H1 (cell line): ENCODE data around the gene RASSF5.

Experiments
- CREB1 ChIP-seq: IDR thresholded peaks from 2 replicates; pipeline ENCODE4 v1.6.1; 2012; ENCODE audit warnings: inconsistent platforms
- HDAC6 ChIP-seq: IDR thresholded peaks from one replicate; pipeline ENCODE4 v1.7.1; 2012; ENCODE audit warnings: low read depth, mild to moderate bottlenecking, inconsistent platforms, low read length, moderate library complexity
- RBBP5 ChIP-seq: IDR thresholded peaks from 2 replicates; pipeline ENCODE4 v1.7.1; 2012; ENCODE audit warnings: low read depth, mild to moderate bottlenecking, inconsistent platforms, low read length, moderate library complexity, borderline replicate concordance
- SP1 ChIP-seq: IDR thresholded peaks from 2 replicates; pipeline ENCODE4 v1.6.1; 2011; ENCODE audit warnings: low read depth, low read length
- TCF12 ChIP-seq: IDR thresholded peaks from 2 replicates; pipeline ENCODE4 v1.6.1; 2011; ENCODE audit warnings: low read depth, mild to moderate bottlenecking, low read length
- TF ChIP-seq, protein P1 (sequence below), 3 experiments: IDR thresholded peaks; 1 replicate in 2 of 3; 2 replicates in 1 of 3; pipeline versions ENCODE4 v1.5.1 to v1.6.1; 2011; ENCODE audit warnings: low read length in 3 of 3, mild to moderate bottlenecking in 3 of 3, inconsistent platforms in 2 of 3, low read depth in 1 of 3, moderate library complexity in 1 of 3; ENCODE audit not compliant: insufficient read depth in 1 of 3; ENCODE audit errors: control extremely low read depth in 1 of 3

GRCh38 chr1:206509612-206510257 is 2.4 kb downstream of the RASSF5 start:
- TF ChIP-seq RBBP5 (no peak), CREB1 (no peak), HDAC6 (no peak), TCF12 (no peak), SP1 (no peak)
- TF ChIP-seq, protein P1, sequence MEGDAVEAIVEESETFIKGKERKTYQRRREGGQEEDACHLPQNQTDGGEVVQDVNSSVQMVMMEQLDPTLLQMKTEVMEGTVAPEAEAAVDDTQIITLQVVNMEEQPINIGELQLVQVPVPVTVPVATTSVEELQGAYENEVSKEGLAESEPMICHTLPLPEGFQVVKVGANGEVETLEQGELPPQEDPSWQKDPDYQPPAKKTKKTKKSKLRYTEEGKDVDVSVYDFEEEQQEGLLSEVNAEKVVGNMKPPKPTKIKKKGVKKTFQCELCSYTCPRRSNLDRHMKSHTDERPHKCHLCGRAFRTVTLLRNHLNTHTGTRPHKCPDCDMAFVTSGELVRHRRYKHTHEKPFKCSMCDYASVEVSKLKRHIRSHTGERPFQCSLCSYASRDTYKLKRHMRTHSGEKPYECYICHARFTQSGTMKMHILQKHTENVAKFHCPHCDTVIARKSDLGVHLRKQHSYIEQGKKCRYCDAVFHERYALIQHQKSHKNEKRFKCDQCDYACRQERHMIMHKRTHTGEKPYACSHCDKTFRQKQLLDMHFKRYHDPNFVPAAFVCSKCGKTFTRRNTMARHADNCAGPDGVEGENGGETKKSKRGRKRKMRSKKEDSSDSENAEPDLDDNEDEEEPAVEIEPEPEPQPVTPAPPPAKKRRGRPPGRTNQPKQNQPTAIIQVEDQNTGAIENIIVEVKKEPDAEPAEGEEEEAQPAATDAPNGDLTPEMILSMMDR (IDR thresholded peaks at IDR 0.05; ENCODE audit: control extremely low read depth in 1 of 3, insufficient read depth in 1 of 3, low read depth in 1 of 3, low read length in 3 of 3) = no peak
